Measurements from ENCODE around the gene KCNAB3.

The KCNAB3 gene

GRCh38 chr17:7897090-7897489, 32.6 kb downstream of the KCNAB3 start:
- DNase-seq (ENCODE audit: low read depth) = no peak

GRCh38 chr17:7894866-7895265, 34.8 kb downstream of the KCNAB3 start:
- DNase-seq (ENCODE audit: low read depth) = no peak

- DNase-seq (ENCODE audit: low read depth) = no peak
These were observed 35.4 kb downstream of the KCNAB3 start for GRCh38 chr17:7894226-7894625.

- DNase-seq (ENCODE audit: low read depth) = no peak
These were observed 36.3 kb downstream of the KCNAB3 start for GRCh38 chr17:7893187-7893880.

GRCh38 chr17:7889166-7889955, 40.3 kb downstream of the KCNAB3 start:
- DNase-seq (ENCODE audit: low read depth) = peak; percentile 91

GRCh38 chr17:7888184-7888920, 41.3 kb downstream of the KCNAB3 start, which contains the start of gene CHD3:
Gene CHD3, plus strand, starts transcription at chr17:7888789. Its CDS starts 212 bp downstream, at chr17:7889001.
- no peak for DNase-seq (ENCODE audit: low read depth)

- peak; percentile 86 for DNase-seq (ENCODE audit: low read depth)
These were observed 42.0 kb downstream of the KCNAB3 start for GRCh38 chr17:7887482-7888183.

GRCh38 chr17:7887038-7887481, 42.6 kb downstream of the KCNAB3 start:
- no peak for DNase-seq (ENCODE audit: low read depth)

- no peak for DNase-seq (ENCODE audit: low read depth)
These were observed 43.2 kb downstream of the KCNAB3 start for GRCh38 chr17:7886227-7887037.

- DNase-seq (ENCODE audit: low read depth) = no peak
These were observed 44.1 kb downstream of the KCNAB3 start for GRCh38 chr17:7885367-7886226.

GRCh38 chr17:7884581-7885366, 44.9 kb downstream of the KCNAB3 start:
- no peak for DNase-seq (ENCODE audit: low read depth)

- DNase-seq (ENCODE audit: low read depth) = no peak
These were observed 45.8 kb downstream of the KCNAB3 start for GRCh38 chr17:7883781-7884386.

GRCh38 chr17:7882629-7883028, 47.0 kb downstream of the KCNAB3 start:
- DNase-seq (ENCODE audit: low read depth) = no peak

GRCh38 chr17:7882068-7882467, 47.6 kb downstream of the KCNAB3 start:
- no peak for DNase-seq (ENCODE audit: low read depth)

GRCh38 chr17:7881276-7882054, 48.2 kb downstream of the KCNAB3 start:
- no peak for DNase-seq (ENCODE audit: low read depth)

GRCh38 chr17:7880076-7880868, 49.4 kb downstream of the KCNAB3 start:
- no peak for DNase-seq (ENCODE audit: low read depth)

GRCh38 chr17:7878234-7878633, 51.4 kb downstream of the KCNAB3 start:
- no peak for DNase-seq (ENCODE audit: low read depth)

Data from GM04504 (cell line).